SJCRH30 (cell line): Measurements from ENCODE around the gene RCBTB1. TPM values are rescaled to one million over a fixed set of nuclear protein-coding genes. Genes with fewer than 3 reads are reported as not detected.

ENCODE experiments used
- DNase-seq, 2 experiments: peaks; one replicate each; pipeline ENCODE4 v3.0.0-alpha.2; 2015 to 2020
- H3K27ac ChIP-seq: fragments of 250-450 bp; sonication (Bioruptor Pico); 2 replicates; pipeline ENCODE4 v1.5.1; 2020; ENCODE audit warnings: mild to moderate bottlenecking, moderate library complexity
- H3K27me3 ChIP-seq: fragments of 250-450 bp; sonication (Bioruptor Pico); 2 replicates; pipeline ENCODE4 v1.5.1; 2020; ENCODE audit warnings: mild to moderate bottlenecking, moderate library complexity
- H3K36me3 ChIP-seq: fragments of 250-450 bp; sonication (Bioruptor Pico); 2 replicates; pipeline ENCODE4 v1.5.1; 2020; ENCODE audit warnings: mild to moderate bottlenecking, moderate library complexity
- H3K4me1 ChIP-seq: fragments of 250-450 bp; sonication (Bioruptor Pico); 2 replicates; pipeline ENCODE4 v1.5.1; 2020; ENCODE audit warnings: mild to moderate bottlenecking, moderate library complexity
- H3K4me3 ChIP-seq: fragments of 250-450 bp; sonication (Bioruptor Pico); 2 replicates; pipeline ENCODE4 v1.5.1; 2020; ENCODE audit warnings: mild to moderate bottlenecking, moderate library complexity
- H3K9me3 ChIP-seq: fragments of 250-450 bp; sonication (Bioruptor Pico); replicated peaks from 2 replicates; pipeline ENCODE4 v1.5.1; 2020; ENCODE audit warnings: mild to moderate bottlenecking, moderate library complexity
- total RNA-seq: library from RNA; depleted of rRNA; stranded (reverse); fragments of >200 nt; shearing (Covaris generic); gene quantifications from 2 replicates; pipeline ENCODE4 v1.2.3, GENCODE V29; 2014; rRNA removed

RCBTB1 gene
- 22.6 and 23.4 TPM in 2 replicates for total RNA-seq

DNA sequence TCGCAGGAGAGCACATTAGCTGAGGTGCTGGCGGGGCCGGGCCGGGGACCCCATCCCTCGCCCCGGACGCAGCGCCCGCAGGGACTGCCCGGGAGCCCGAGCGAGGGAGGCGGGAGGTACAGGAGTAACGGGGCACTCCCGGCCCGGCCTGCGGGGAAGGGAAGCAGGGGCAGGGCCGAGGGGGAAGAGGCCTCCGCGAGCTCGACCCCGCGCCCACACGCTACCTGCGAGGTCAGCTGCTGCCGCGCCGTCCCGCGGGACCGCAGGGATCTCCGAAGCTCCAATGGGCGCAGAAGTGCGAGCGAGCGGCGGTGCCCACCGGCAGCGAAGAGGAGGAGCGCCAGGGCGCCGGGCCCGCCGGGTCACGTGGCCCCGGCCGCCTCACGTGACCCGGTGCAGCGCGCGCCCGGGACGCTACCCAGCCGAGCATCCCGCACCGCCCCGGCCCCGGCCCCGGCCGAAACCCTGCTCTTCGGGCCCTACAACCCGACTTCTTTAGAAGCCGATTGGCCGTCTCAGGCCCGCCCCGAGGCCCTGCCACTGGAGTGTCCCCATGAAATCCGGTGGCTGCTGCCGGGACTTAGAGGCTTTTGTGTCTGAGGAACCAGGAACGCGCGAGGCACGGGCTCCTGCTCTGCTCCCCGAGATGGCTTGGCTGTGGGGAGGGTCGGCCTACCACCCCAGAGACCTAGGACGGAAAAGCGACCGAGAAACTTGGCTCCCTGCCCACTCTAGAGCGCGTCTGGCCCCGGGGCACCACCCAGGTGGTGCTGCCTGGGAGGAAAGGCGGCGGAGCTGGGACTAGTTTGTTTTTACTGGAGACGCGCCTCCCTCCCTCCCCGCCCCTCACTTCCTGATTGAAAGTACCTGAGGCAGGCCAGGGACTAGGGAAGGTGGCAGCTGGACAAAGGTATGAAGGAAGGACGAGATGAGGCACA lies at the start of gene RCBTB1:
Gene RCBTB1 (minus strand): TSS at position 339 of the 938 bp plus-strand sequence. CDS start 18,279 bp downstream, outside the sequence.
- Histone ChIP-seq H3K27ac (peak within 1 kb of the TSS; percentile 68), H3K27me3 (no peaks in the 10 kb centered on the region)
- peak; percentile 59 to 79 for DNase-seq

DNA sequence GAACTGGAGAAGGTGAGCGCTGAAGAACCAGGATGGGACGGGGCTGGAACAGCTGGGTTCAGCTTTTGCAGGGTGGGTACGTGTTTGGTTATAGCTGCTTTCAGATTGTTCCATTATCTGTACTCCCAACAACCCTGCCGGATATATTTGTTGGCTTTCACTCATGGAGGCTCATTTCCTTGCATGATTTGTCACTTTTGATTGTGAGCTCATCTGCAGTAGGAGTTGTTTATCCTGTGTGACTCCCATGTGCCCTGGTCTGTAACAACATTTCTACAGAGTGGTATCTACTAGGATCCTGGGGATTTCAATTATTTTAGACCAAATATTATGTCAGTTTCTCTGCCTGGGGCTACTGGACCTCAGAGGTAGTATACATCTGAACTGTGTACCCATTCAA lies 48.4 kb upstream of the RCBTB1 start:
- Histone ChIP-seq H3K4me1 (no peaks in the 10 kb centered on the region), H3K27me3 (no peaks in the 10 kb centered on the region), H3K9me3 (no peaks in the 10 kb centered on the region), H3K27ac (no peak overlapping the region), H3K4me3 (no peak overlapping the region), H3K36me3 (no peaks in the 10 kb centered on the region)
- DNase-seq = no peak

More for the DNA sequence above, at the start of gene RCBTB1:
- Histone ChIP-seq H3K4me3 (peak within 1 kb of the TSS; percentile 92), H3K9me3 (no peaks in the 10 kb centered on the region), H3K4me1 (no peaks in the 10 kb centered on the region), H3K36me3 (no peaks in the 10 kb centered on the region)

- Histone ChIP-seq H3K4me3 (no peak overlapping the region), H3K9me3 (no peaks in the 10 kb centered on the region), H3K4me1 (no peaks in the 10 kb centered on the region), H3K27ac (no peak overlapping the region), H3K36me3 (no peaks in the 10 kb centered on the region), H3K27me3 (no peaks in the 10 kb centered on the region)
- DNase-seq = no peak
Measured at GRCh38 chr13:49632156-49632555, 46.8 kb upstream of the RCBTB1 start.

- Histone ChIP-seq H3K9me3 (no peaks in the 10 kb centered on the region), H3K4me3 (no peak overlapping the region), H3K36me3 (no peaks in the 10 kb centered on the region), H3K27me3 (no peaks in the 10 kb centered on the region), H3K4me1 (no peaks in the 10 kb centered on the region), H3K27ac (no peak overlapping the region)
- DNase-seq = no peak
Measured at GRCh38 chr13:49630580-49630979, 45.2 kb upstream of the RCBTB1 start.

DNA sequence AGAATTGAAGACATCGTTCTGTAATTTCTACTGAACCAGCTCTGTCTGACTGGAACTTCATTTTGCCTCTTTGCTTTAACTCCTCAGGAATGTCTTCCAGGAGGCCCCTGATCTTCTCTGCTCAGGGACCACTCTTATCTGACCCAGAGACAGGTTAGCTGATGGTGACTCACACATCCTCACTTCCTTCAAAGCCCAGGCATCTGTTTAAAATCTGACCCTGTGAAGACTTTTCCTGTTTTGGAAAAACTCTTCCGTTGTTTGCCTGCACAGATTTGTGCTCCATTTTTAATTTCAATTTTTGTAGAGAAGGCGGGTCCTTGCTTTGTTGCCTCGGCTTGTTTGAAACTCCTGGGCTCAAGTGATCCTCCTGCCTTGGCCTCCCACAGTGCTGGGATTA lies 44.6 kb upstream of the RCBTB1 start:
- H3K27ac ChIP-seq = no peak overlapping the region
- no peaks in the 10 kb centered on the region for H3K9me3 ChIP-seq
- no peaks in the 10 kb centered on the region for H3K27me3 ChIP-seq
- DNase-seq = no peak
- no peaks in the 10 kb centered on the region for H3K4me1 ChIP-seq
- H3K36me3 ChIP-seq = no peaks in the 10 kb centered on the region
- H3K4me3 ChIP-seq = no peak overlapping the region

DNA sequence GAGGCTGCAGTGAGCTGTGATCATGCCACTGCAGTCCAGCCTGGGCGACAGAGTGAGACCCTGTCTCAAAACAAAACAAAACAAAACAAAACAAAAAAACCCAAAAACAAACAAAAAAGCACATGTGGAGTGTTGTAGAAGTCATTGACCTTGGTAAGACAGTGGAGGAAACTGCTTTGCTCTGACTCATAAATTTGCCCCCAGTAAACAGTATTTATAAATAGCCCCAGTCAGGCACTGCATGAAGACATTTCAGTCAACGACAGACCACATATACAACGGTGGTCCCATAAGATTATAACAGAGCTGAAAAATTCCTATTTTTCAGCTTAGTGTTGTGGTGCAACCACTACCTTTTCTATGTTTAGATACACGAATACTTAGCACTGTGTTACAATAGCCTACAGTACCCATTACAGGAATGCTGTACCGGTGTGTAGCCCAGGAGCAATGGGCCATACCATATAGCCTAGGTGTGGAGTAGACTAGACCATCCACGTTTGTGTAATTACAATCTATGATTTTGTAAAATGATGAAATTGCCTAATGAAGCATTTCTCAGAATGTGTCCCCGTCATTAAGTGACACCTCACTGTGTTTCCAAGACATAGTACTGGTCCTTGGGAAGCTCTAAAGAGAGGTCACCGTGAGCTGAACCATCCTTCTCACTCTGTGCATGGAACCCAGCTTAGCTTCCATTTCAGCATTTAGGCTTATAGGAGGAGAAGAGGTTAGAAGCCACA lies 44.0 kb upstream of the RCBTB1 start:
- Histone ChIP-seq H3K4me3 (no peak overlapping the region), H3K27me3 (no peaks in the 10 kb centered on the region), H3K27ac (no peak overlapping the region), H3K9me3 (no peaks in the 10 kb centered on the region), H3K4me1 (no peaks in the 10 kb centered on the region), H3K36me3 (no peaks in the 10 kb centered on the region)
- DNase-seq = no peak

GRCh38 chr13:49627831-49628652 lies 42.7 kb upstream of the RCBTB1 start, which contains the start of gene ARL11:
Gene ARL11, plus strand, starts transcription at chr13:49628507. Its CDS starts 1,941 bp downstream, at chr13:49630448.
- Histone ChIP-seq H3K9me3 (no peaks in the 10 kb centered on the region), H3K4me1 (no peaks in the 10 kb centered on the region), H3K36me3 (no peaks in the 10 kb centered on the region), H3K4me3 (no peak within 1 kb of the TSS), H3K27me3 (no peaks in the 10 kb centered on the region), H3K27ac (no peak within 1 kb of the TSS)
- peak in 1 of 2 experiments; percentile 29 for DNase-seq

- H3K9me3 ChIP-seq = no peaks in the 10 kb centered on the region
- H3K27me3 ChIP-seq = no peaks in the 10 kb centered on the region
- no peak overlapping the region for H3K4me3 ChIP-seq
- H3K36me3 ChIP-seq = no peaks in the 10 kb centered on the region
- no peak overlapping the region for H3K27ac ChIP-seq
- H3K4me1 ChIP-seq = no peaks in the 10 kb centered on the region
- no peak for DNase-seq
Measured at GRCh38 chr13:49625392-49626079, 40.2 kb upstream of the RCBTB1 start.

- no peak overlapping the region for H3K27ac ChIP-seq
- no peak overlapping the region for H3K4me3 ChIP-seq
- no peaks in the 10 kb centered on the region for H3K36me3 ChIP-seq
- no peaks in the 10 kb centered on the region for H3K9me3 ChIP-seq
- no peaks in the 10 kb centered on the region for H3K4me1 ChIP-seq
- no peak for DNase-seq
- no peaks in the 10 kb centered on the region for H3K27me3 ChIP-seq
Measured at GRCh38 chr13:49624229-49624628, 38.9 kb upstream of the RCBTB1 start.

GRCh38 chr13:49622174-49622946 lies 37.0 kb upstream of the RCBTB1 start:
- no peaks in the 10 kb centered on the region for H3K9me3 ChIP-seq
- H3K4me3 ChIP-seq = no peak overlapping the region
- no peak overlapping the region for H3K27ac ChIP-seq
- no peaks in the 10 kb centered on the region for H3K36me3 ChIP-seq
- DNase-seq = no peak
- H3K4me1 ChIP-seq = no peaks in the 10 kb centered on the region
- H3K27me3 ChIP-seq = no peaks in the 10 kb centered on the region

DNA sequence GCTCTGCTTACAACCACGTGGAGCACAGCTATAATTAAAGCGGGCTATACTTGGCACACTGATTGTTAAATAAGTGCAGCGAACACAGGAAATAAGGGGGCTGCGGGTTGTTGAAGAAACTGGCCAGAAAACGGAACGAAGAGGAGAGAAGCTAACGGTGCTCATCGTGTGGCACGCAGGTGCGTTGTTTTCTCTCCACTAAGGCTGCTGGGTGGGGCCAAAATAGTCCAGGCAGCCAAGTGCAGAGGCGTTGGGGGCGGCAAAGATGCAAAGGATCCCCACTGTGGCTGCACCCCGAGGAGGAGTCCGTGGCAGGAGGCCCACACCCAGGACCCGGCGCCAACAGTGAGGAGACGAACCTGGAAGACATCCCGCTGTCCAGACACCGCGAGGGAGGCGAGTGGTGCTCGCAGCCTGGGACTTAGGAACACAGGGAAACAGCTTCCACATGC lies 34.8 kb upstream of the RCBTB1 start:
- no peak for DNase-seq
- Histone ChIP-seq H3K27ac (no peak overlapping the region), H3K4me1 (no peaks in the 10 kb centered on the region), H3K9me3 (no peaks in the 10 kb centered on the region), H3K36me3 (no peaks in the 10 kb centered on the region), H3K4me3 (no peak overlapping the region), H3K27me3 (no peaks in the 10 kb centered on the region)

GRCh38 chr13:49616676-49617065 lies 31.3 kb upstream of the RCBTB1 start:
- Histone ChIP-seq H3K27ac (no peak overlapping the region), H3K4me3 (no peak overlapping the region)
- DNase-seq = no peak

DNA sequence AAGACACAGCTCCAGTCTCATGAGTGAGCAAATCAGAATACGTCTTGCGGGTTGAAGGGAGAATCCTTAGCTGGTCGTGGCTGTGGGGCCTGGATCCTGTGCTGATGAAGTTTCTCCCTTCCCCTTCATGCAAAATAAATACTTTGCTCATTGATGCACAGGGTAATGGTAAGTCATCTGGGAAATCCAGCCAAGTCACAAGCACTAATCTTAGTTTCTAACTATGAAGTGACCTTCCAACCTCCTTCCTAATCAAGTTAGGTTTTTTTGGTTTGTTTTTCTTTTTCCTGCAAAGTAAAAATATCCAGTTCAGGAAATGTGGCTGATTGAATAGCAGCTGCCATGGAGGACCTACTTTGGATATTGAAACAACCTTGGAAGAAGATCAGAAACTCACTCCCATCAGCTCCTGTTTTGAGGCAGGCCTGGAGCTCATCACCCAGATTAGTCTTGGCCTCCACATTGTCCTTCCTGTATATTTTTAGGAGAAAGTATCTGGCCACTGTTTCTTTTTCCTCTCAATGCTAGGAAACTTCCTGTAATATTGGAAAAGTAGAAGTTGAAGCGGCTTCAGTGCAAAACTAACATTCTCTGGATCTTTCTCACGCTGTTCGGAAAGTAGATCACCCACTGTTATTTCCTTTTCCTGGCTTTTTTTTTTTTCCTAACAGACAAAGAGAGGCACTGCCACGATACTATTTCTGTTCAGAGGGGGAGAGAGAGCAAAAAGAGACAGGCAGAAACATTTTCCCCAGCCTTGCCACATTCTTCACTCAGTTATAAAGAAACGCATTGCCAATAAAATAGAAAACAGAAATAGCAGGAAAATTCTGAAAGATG lies 30.7 kb upstream of the RCBTB1 start:
- no peak overlapping the region for H3K27ac ChIP-seq
- H3K4me1 ChIP-seq = no peaks in the 10 kb centered on the region
- H3K9me3 ChIP-seq = no peaks in the 10 kb centered on the region

More at GRCh38 chr13:49616676-49617065, 31.3 kb upstream of the RCBTB1 start:
- Histone ChIP-seq H3K27me3 (no peaks in the 10 kb centered on the region), H3K36me3 (no peaks in the 10 kb centered on the region), H3K9me3 (no peaks in the 10 kb centered on the region), H3K4me1 (no peaks in the 10 kb centered on the region)

More for the DNA sequence above, 30.7 kb upstream of the RCBTB1 start:
- no peaks in the 10 kb centered on the region for H3K36me3 ChIP-seq
- H3K4me3 ChIP-seq = no peak overlapping the region
- no peaks in the 10 kb centered on the region for H3K27me3 ChIP-seq
- DNase-seq = no peak
